ENCODE data around the gene PKP1. TPM values are rescaled to one million over a fixed set of nuclear protein-coding genes. Genes with fewer than 3 reads are reported as not detected.

Gene PKP1
- total RNA-seq, 2 donors from 2014 or later = 36.8 to 82.9 TPM

GRCh38 chr1:201265756-201266155 is 17.6 kb upstream of the PKP1 start:
- TF ChIP-seq CTCF (IDR thresholded peaks at IDR 0.05) (no peak), POLR2AphosphoS5 (IDR thresholded peaks at IDR 0.05) (no peak), POLR2A (IDR thresholded peaks at IDR 0.05) (no peak)
- Histone ChIP-seq H3K4me1 (replicated peaks) (no peaks in the 10 kb centered on the region), H3K27ac (no peak overlapping the region), H3K4me3 (no peak overlapping the region), H3K27me3 (replicated peaks; ENCODE audit: insufficient read depth) (no peaks in the 10 kb centered on the region), H3K36me3 (no peaks in the 10 kb centered on the region), H3K9me3 (no peaks in the 10 kb centered on the region)
- DNase-seq (ENCODE audit: low spot score) = peak; percentile 1
- WGBS = 53% methylated on average over 3 of the region's 3 CpGs
- intact Hi-C loops (cut with DNase I) = no loop called here

- Histone ChIP-seq H3K9me3 (no peaks in the 10 kb centered on the region), H3K27ac (peak overlapping the region in 1 of 2 donors; percentile 65), H3K36me3 (no peaks in the 10 kb centered on the region), H3K27me3 (replicated peaks; ENCODE audit: insufficient read depth) (no peaks in the 10 kb centered on the region), H3K4me1 (replicated peaks) (no peaks in the 10 kb centered on the region), H3K4me3 (no peak overlapping the region)
- DNase-seq (ENCODE audit: low spot score) = peak; percentile 0
- intact Hi-C loops (cut with DNase I) = no loop called here
- TF ChIP-seq CTCF (IDR thresholded peaks at IDR 0.05) = no peak
- TF ChIP-seq POLR2A (IDR thresholded peaks at IDR 0.05) = no peak
- TF ChIP-seq POLR2AphosphoS5 (IDR thresholded peaks at IDR 0.05) = no peak
Observed at GRCh38 chr1:201266276-201266675, 17.0 kb upstream of the PKP1 start.

- DNase-seq (ENCODE audit: low spot score) = peak; percentile 3
- Histone ChIP-seq H3K27me3 (replicated peaks; ENCODE audit: insufficient read depth) (no peaks in the 10 kb centered on the region), H3K9me3 (no peaks in the 10 kb centered on the region), H3K4me1 (replicated peaks) (no peaks in the 10 kb centered on the region), H3K4me3 (no peak overlapping the region), H3K27ac (peak overlapping the region in 1 of 2 donors; percentile 65), H3K36me3 (no peaks in the 10 kb centered on the region)
- TF ChIP-seq CTCF (IDR thresholded peaks at IDR 0.05) = no peak
- TF ChIP-seq POLR2AphosphoS5 (IDR thresholded peaks at IDR 0.05) = peak; percentile 55
- TF ChIP-seq POLR2A (IDR thresholded peaks at IDR 0.05) = no peak
- intact Hi-C loops (cut with DNase I) = no loop called here
- 43% methylated on average over 3 of the region's 3 CpGs for WGBS
Observed at GRCh38 chr1:201266774-201267173, 16.5 kb upstream of the PKP1 start.

- intact Hi-C loops (cut with DNase I) = no loop called here
- Histone ChIP-seq H3K4me3 (no peak overlapping the region), H3K36me3 (no peaks in the 10 kb centered on the region), H3K27ac (peak overlapping the region in 1 of 2 donors; percentile 65), H3K27me3 (replicated peaks; ENCODE audit: insufficient read depth) (no peaks in the 10 kb centered on the region), H3K4me1 (replicated peaks) (no peaks in the 10 kb centered on the region), H3K9me3 (no peaks in the 10 kb centered on the region)
- DNase-seq (ENCODE audit: low spot score) = no peak
- 90% methylated on average over 14 of the region's 14 CpGs for WGBS
- TF ChIP-seq POLR2AphosphoS5 (IDR thresholded peaks at IDR 0.05) (no peak), CTCF (IDR thresholded peaks at IDR 0.05) (no peak), POLR2A (IDR thresholded peaks at IDR 0.05) (no peak)
Observed at GRCh38 chr1:201267481-201268229, 15.7 kb upstream of the PKP1 start.

GRCh38 chr1:201268604-201269151 is 14.6 kb upstream of the PKP1 start:
- H3K36me3 ChIP-seq = no peaks in the 10 kb centered on the region
- DNase-seq (ENCODE audit: low spot score) = no peak
- no peaks in the 10 kb centered on the region for H3K4me1 ChIP-seq (replicated peaks)
- WGBS = 57% methylated on average over 12 of the region's 12 CpGs
- no peaks in the 10 kb centered on the region for H3K9me3 ChIP-seq
- H3K4me3 ChIP-seq = no peak overlapping the region
- no peak overlapping the region for H3K27ac ChIP-seq
- no peaks in the 10 kb centered on the region for H3K27me3 ChIP-seq (replicated peaks; ENCODE audit: insufficient read depth)
- no peak for TF ChIP-seq CTCF (IDR thresholded peaks at IDR 0.05)
- TF ChIP-seq POLR2A (IDR thresholded peaks at IDR 0.05) = no peak
- TF ChIP-seq POLR2AphosphoS5 (IDR thresholded peaks at IDR 0.05) = no peak
- intact Hi-C loops (cut with DNase I) = no loop called here
